ENCODE results near the gene ARHGEF10L. TPM values are rescaled to one million over a fixed set of nuclear protein-coding genes. Genes with fewer than 3 reads are reported as not detected.

ARHGEF10L gene
- total RNA-seq, 2 experiments from 2014 or later = not detected

DNA sequence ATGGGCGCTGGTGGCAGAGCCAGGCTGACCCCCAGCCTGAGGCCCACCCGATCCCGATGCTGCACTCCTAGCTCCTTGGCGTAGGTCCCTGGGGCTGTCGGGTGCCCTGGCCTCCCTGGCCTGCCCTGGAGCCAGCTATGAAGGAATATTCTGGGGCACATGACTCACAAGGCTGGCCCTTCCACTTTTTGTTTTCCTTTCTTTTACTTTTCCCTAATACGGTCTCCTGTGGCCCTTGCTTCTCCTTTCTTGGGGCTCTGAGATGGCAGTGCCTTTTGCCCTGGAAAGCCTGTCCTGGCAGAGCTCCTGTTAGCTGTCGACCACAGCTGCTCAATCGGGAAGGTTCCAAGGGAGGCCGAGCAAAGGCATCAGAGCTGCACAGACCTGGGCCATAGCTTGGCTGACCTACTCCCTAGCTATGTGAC, 22.1 kb downstream of the ARHGEF10L start:
- H3K9me3 Mint-ChIP-seq = no peaks in the 10 kb centered on the region
- ChIA-PET CTCF (no interaction called here), POLR2A (interaction anchor here (0.6 kb wide), 1 partner anchor 56 kb away, joined by 4 read pairs; no protein-coding TSS in a partner anchor)
- no peak overlapping the region for H3K27ac Mint-ChIP-seq
- H3K36me3 Mint-ChIP-seq (ENCODE audit: low read depth) = no peaks in the 10 kb centered on the region
- H3K4me1 Mint-ChIP-seq (ENCODE audit: low read depth) = no peaks in the 10 kb centered on the region
- TF ChIP-seq, protein P1, sequence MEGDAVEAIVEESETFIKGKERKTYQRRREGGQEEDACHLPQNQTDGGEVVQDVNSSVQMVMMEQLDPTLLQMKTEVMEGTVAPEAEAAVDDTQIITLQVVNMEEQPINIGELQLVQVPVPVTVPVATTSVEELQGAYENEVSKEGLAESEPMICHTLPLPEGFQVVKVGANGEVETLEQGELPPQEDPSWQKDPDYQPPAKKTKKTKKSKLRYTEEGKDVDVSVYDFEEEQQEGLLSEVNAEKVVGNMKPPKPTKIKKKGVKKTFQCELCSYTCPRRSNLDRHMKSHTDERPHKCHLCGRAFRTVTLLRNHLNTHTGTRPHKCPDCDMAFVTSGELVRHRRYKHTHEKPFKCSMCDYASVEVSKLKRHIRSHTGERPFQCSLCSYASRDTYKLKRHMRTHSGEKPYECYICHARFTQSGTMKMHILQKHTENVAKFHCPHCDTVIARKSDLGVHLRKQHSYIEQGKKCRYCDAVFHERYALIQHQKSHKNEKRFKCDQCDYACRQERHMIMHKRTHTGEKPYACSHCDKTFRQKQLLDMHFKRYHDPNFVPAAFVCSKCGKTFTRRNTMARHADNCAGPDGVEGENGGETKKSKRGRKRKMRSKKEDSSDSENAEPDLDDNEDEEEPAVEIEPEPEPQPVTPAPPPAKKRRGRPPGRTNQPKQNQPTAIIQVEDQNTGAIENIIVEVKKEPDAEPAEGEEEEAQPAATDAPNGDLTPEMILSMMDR (IDR thresholded peaks at IDR 0.05) = no peak
- no peaks in the 10 kb centered on the region for H3K27me3 Mint-ChIP-seq
- H3K4me3 Mint-ChIP-seq = no peak overlapping the region
- intact Hi-C loops (cut with micrococcal nuclease) = no loop called here
- ATAC-seq (no peak), DNase-seq (no peak)

- DNase-seq (no peak), ATAC-seq (no peak)
- Mint-ChIP-seq H3K36me3 (ENCODE audit: low read depth) (no peaks in the 10 kb centered on the region), H3K4me1 (ENCODE audit: low read depth) (no peaks in the 10 kb centered on the region), H3K27me3 (no peaks in the 10 kb centered on the region), H3K27ac (no peak overlapping the region), H3K9me3 (no peaks in the 10 kb centered on the region), H3K4me3 (no peak overlapping the region)
- TF ChIP-seq, protein P1 (IDR thresholded peaks at IDR 0.05) = no peak
- intact Hi-C loops (cut with micrococcal nuclease) = no loop called here
- ChIA-PET CTCF (no interaction called here), POLR2A (no interaction called here)
Measured at GRCh38 chr1:17562375-17562774, 22.9 kb downstream of the ARHGEF10L start.

GRCh38 chr1:17563494-17564281, 24.2 kb downstream of the ARHGEF10L start:
- no peaks in the 10 kb centered on the region for H3K36me3 Mint-ChIP-seq (ENCODE audit: low read depth)
- H3K27me3 Mint-ChIP-seq = no peaks in the 10 kb centered on the region
- intact Hi-C loops (cut with micrococcal nuclease) = no loop called here
- H3K4me3 Mint-ChIP-seq = no peak overlapping the region
- no peaks in the 10 kb centered on the region for H3K4me1 Mint-ChIP-seq (ENCODE audit: low read depth)
- CTCF ChIA-PET = no interaction called here
- DNase-seq (no peak), ATAC-seq (no peak)
- no peak overlapping the region for H3K27ac Mint-ChIP-seq
- POLR2A ChIA-PET = no interaction called here
- H3K9me3 Mint-ChIP-seq = no peaks in the 10 kb centered on the region
- TF ChIP-seq, protein P1 (IDR thresholded peaks at IDR 0.05) = no peak

GRCh38 chr1:17564458-17565393, 25.2 kb downstream of the ARHGEF10L start:
- TF ChIP-seq, protein P1 (IDR thresholded peaks at IDR 0.05) = no peak
- ATAC-seq = no peak
- no peak overlapping the region for H3K4me3 Mint-ChIP-seq
- DNase-seq = no peak
- H3K27me3 Mint-ChIP-seq = no peaks in the 10 kb centered on the region
- ChIA-PET CTCF (no interaction called here), POLR2A (no interaction called here)
- H3K9me3 Mint-ChIP-seq = no peaks in the 10 kb centered on the region
- intact Hi-C loops (cut with micrococcal nuclease) = no loop called here
- no peaks in the 10 kb centered on the region for H3K36me3 Mint-ChIP-seq (ENCODE audit: low read depth)
- no peak overlapping the region for H3K27ac Mint-ChIP-seq
- no peaks in the 10 kb centered on the region for H3K4me1 Mint-ChIP-seq (ENCODE audit: low read depth)

All from activated CD8-positive, alpha-beta T cell treated with anti-CD3 and anti-CD28 coated beads for 36 hours (primary cell).